NCI-H1092 (cell line): ENCODE measurements around the gene PRKN.
"Not testable (repeated sequence)": the region's sequence is repeated elsewhere in the genome, so short reads cannot be mapped to it uniquely, and the experiment has no call there.

Experiments
- DNase-seq: peaks from one replicate; lab custom pipeline; 2025; lab: John Stamatoyannopoulos, UW

The PRKN gene

GRCh38 chr6:161903584-161904212 lies 823.9 kb downstream of the PRKN start:
- no peak for DNase-seq

- no peak for DNase-seq
Observed at GRCh38 chr6:161901740-161902426, 825.7 kb downstream of the PRKN start.

GRCh38 chr6:161894436-161894835 lies 833.1 kb downstream of the PRKN start:
- no peak for DNase-seq

- DNase-seq, result no peak
Observed at GRCh38 chr6:161891542-161891941, 836.0 kb downstream of the PRKN start.

- DNase-seq, result no peak
Observed at GRCh38 chr6:161890832-161891297, 836.7 kb downstream of the PRKN start.

- no peak for DNase-seq
Observed at GRCh38 chr6:161890133-161890831, 837.3 kb downstream of the PRKN start.

GRCh38 chr6:161889324-161889723 lies 838.2 kb downstream of the PRKN start:
- DNase-seq, result no peak

GRCh38 chr6:161886545-161886944 lies 841.0 kb downstream of the PRKN start:
- DNase-seq, result not testable (repeated sequence)

GRCh38 chr6:161884782-161885181 lies 842.8 kb downstream of the PRKN start:
- no peak for DNase-seq

GRCh38 chr6:161882196-161882765 lies 845.3 kb downstream of the PRKN start:
- DNase-seq, result no peak

GRCh38 chr6:161880056-161880455 lies 847.5 kb downstream of the PRKN start:
- no peak for DNase-seq

- no peak for DNase-seq
Observed at GRCh38 chr6:161876231-161876630, 851.3 kb downstream of the PRKN start.

- no peak for DNase-seq
Observed at GRCh38 chr6:161870236-161870901, 857.2 kb downstream of the PRKN start.

- no peak for DNase-seq
Observed at GRCh38 chr6:161869491-161869890, 858.1 kb downstream of the PRKN start.

GRCh38 chr6:161866570-161866969 lies 861.0 kb downstream of the PRKN start:
- no peak for DNase-seq

GRCh38 chr6:161861061-161861460 lies 866.5 kb downstream of the PRKN start:
- DNase-seq, result not testable (repeated sequence)

GRCh38 chr6:161853657-161854056 lies 873.9 kb downstream of the PRKN start:
- DNase-seq, result no peak

GRCh38 chr6:161851486-161851885 lies 876.1 kb downstream of the PRKN start:
- DNase-seq, result not testable (repeated sequence)

GRCh38 chr6:161850562-161850961 lies 877.0 kb downstream of the PRKN start:
- DNase-seq, result no peak

GRCh38 chr6:161847628-161848027 lies 879.9 kb downstream of the PRKN start:
- no peak for DNase-seq

- no peak for DNase-seq
Observed at GRCh38 chr6:161844804-161845203, 882.8 kb downstream of the PRKN start.

GRCh38 chr6:161843066-161843465 lies 884.5 kb downstream of the PRKN start:
- no peak for DNase-seq
